Measurements from ENCODE around the gene PRUNE2.
"Not testable (repeated sequence)": the region's sequence is repeated elsewhere in the genome, so short reads cannot be mapped to it uniquely, and the experiment has no call there.

The PRUNE2 gene

DNA sequence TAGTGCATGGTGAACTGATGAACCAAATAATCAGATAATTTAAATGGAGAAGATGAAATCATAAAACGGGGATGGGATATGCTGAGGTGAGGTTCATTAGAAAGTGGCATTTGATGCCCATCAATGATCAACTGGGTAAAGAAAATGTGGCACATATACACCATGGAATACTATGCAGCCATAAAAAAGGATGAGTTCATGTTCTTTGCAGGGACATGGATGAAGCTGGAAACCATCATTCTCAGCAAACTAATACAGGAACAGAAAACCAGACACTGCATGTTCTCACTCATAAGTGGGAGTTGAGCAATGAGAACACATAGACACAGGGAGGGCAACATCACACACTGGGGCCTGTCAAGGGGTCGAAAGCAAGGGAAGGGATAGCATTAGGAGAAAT lies 47.7 kb downstream of the PRUNE2 start:
- not testable (repeated sequence) for DNase-seq

DNA sequence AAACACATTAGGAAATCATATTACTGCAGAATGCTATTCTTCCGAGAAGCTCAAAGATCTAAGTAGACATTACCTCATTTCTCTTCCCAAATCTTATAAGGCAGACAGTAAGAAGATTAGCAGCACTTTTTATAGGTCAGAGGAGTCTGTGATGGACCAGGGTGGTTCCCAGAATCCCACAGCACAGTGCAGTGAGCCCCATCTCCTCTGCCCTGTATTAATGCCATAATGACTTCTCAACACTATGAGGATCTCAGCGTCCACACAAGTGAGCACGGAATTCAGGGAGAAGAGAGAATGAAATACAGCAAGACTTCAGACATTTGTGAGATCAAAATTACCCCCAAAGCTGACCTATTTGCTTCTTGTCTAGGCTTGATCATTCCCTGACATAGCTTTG lies 49.9 kb downstream of the PRUNE2 start:
- DNase-seq = no peak

DNA sequence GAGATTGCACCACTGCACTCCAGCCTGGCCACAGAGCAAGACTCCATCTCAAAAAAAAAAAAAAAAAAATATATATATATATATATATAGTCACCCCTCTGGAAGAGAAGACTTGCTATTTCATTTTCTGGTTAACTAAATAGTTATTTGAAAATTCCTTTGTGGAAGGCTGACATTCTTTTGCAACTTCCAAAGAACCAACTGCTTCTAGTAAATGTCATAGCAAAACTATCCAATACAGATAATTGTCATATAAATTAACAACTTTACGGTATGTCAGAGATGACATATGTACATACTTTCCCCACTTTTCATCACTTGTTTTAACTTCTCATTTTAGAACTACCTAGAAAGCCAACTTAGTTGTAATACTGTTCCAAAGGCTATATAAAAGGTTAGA lies 50.9 kb downstream of the PRUNE2 start:
- DNase-seq = no peak

DNA sequence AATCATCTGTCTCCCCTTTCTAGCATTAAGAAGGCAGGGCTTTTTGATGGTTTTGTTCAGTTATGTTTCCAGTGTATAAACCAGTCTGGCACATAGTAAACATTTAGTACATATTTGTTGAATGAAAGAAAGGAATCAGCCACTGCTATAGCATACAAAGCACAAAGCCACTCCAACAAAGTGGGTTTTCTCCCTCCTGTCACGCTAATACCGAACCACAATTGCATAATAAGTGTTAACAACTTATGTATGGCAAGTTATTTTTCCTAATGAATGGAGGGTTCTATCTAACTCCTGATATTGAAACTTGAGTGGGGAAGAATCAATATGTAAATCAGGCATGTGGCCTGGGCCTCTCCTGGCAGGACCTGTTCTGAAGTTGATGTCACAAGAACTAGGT lies 53.9 kb downstream of the PRUNE2 start:
- DNase-seq = no peak

DNA sequence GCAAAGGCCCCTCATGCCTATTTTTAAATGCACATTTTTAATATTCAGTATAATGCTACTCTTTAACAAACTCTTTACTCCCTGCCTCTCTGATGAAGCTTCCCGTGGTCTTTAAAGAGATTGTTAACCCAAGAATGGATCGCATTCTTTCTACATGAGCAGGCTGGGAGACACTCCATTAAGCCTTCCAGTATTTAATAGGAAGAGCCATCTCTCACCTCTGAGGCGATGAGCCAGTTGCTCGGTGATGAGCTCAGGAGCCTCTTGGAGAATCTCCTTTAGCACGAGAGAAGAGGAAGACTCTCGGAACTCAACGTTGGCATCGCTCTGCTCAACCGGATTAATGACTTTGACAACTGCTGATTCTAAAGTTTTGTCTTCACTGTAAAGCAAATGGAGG lies 59.6 kb downstream of the PRUNE2 start:
- DNase-seq = no peak

DNA sequence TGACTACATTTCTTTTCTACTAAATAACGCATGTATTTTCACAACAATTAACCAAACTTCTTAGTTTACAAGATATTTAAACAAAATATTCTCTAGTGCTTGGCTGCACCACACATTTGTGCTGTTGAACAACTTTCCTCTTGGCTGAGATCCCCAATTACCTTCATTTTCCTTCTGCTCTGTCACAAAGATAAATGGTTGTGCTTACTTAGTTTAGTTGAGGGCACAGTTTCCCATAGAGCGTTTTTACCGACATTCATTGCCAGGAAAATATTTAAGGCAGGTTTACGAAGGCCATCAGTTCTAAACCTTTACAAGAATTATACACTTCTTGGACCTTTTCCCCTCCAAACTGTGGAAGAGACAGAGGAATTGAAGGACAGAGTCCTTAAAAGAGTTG lies 60.7 kb downstream of the PRUNE2 start:
- no peak for DNase-seq

DNA sequence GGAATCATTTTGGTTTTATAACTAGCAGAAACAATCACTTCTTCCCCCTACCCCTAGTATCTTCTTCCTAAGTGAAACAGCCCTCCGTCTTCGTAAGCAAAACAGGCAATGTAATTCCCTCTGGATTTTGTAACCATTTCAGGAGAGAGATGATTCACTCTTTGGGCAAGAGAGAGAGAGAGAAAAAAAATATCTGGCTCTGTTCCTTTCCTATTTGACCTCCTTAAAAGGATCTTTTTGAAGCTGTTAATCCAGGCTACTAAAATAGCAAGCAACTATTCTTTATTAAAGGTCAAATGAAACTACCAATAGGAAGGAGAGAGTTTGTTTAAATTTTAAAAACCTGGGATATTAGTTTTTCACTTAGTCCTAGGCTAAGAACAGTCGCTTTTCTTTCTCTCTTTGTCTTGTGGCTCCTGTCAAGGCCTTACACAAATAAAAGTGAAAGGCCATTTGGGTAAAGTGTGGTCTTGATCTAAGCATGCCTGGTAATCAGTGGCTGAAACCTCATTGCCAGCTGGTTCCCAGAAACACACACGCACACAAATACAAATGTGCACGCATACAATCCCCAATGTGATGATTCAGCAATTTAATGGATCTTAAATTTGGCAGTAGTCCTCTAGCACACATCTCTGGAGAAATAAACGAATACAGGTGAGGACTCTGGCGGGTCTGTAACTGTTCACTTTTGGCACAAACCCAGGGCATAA lies 70.2 kb downstream of the PRUNE2 start:
- DNase-seq = no peak

DNA sequence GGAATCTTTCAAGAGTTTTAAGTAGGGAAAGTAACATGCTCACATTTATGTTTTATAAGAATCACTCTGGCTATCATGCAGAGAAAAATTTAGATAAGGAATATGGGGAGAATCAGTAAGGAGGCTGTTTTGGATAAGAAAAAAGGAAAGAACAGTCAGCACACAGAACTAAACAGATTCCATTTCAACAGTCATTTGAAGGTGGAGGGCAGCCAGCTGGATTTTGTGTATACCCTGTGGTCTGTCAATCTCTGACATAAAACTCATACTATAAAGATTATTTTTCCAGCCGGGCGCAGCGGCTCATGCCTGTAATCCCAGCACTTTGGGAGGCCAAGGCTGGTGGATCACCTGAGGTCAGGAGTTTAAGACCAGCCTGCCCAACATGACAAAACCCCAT lies 77.5 kb downstream of the PRUNE2 start:
- DNase-seq = no peak

DNA sequence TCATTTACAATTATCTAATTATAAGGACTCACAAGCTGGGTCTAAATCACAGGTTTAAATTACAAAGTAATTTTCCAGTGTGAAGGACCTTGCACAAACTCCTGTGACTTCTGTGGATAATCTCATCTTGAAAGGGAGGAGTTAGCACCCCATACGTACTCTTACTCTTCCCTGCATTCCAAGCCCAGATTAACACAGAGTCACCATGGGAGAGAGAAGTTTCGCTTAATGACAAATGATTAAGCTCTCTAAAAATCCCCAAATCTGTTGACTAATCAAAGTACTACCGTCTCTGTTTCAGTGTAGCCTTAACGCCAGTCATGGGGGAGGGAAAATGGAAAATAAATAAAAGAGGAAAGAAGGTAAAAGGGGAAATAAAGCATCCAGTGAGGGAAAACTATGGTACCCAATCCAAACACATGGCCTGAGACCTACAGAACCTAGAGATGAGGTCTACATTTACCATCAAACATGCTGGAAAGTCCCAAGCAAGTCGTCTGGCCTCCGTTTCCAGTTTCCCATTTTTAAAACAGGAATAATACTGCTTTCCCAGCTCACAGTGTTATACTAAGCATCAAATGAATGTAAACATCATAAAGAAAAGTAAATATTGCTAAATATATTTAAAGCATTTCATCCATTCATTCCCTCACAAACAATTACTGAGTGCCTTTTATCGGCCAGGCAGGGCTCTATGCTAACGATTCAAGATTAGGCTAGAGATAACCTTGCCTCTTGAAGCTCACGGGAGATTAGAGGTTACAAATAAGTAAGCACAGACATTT lies 78.4 kb downstream of the PRUNE2 start:
- DNase-seq = no peak

DNA sequence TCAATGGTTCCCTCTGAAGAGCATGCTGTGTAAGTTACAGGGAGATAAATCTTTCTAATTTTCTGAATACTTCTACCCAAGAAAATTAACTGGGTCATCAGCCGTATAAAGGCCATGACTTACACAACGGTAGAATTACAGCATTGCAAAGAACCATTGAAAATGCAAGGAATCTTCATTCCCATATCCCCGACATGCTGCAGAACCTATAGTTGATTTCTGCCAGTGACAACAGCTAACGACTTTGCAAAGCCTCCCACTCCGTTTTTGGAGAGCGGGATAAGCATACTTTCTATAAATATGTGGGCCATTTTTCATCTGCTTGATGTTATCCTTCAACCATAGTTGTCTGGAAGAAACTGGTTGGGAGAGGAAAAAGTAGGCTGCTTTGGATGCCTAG lies 85.5 kb downstream of the PRUNE2 start:
- DNase-seq = no peak

DNA sequence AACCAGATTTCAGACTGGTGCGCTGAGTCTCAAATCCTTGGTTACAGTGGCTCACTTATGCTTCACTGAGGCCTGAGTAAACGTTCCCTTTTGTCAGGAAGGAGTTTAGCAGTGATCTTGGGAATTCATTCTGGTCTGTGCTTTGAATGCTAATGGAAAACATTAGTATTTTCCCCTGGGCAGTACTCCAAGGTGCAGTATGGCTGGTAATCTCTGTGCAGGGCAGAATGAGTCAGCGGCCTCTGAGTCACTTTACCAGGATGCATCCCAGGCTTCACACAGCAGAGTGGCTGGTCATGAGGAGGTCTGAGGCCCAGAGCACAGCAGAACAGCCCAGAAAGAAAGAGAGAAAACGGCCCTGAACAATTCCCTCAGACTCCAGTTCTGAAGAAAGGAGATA lies 87.6 kb downstream of the PRUNE2 start:
- no peak for DNase-seq

DNA sequence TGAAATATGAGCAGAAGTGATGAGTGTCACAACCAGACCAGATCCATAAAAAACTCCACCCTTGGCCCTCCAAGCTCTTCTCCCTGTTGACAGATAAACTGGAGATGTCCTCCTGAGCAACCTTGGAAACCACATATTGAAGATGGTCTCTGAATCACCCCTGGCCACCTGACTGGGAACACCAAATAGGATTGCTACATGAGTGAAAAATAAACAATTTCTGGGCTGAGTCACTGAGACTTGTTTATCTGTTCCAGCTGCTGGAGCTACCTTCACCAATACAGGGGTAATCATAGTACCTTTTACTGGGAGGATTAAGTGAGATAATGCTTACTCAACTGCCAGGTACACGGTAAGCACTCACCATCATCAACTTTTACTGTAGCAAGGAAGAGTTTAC lies 88.4 kb downstream of the PRUNE2 start:
- DNase-seq = no peak

DNA sequence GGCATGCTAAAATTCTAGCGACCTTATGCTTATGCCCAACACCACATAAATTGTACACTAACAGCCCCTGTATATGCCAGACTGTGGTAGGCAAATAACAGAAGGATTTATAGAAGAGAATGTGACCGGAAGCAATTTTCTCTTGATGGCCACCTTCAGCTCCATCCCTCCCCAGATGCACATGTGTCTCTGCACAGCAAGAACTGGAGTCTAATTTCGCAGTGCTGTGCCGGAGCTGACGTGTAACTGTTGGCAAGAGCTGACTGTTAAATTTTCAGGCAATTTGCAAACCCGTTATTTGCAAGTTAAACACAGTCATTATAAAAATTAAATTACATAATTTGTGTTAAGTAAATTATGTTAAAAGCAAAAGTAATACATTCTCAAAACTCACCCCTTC lies 93.3 kb downstream of the PRUNE2 start:
- no peak for DNase-seq

DNA sequence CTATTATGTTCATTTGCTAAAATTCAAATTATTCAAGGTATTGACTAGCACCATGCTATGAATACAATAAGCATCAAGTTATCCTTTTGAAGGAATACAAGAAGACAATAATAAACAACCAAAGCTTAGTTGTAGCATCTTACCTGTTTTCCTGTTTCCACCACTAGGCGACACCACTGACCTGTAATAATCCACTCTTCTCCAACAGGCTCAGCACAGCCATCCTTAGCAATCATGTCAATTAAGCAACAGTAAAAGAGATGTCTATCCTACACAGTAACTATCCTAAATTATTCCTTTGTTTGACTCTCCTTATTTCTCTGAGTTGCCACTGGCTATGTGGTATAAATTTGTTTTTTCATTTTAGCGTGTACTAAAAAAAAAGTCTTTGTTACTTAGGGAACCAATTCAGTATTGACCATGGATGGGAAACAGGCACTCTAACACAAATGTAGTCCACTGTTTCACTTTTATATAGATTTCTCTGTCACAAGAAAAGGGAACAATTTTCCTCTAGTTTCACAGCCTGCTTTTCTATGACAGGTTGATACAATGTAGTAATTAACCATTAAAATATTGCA lies 95.4 kb downstream of the PRUNE2 start:
- no peak for DNase-seq

DNA sequence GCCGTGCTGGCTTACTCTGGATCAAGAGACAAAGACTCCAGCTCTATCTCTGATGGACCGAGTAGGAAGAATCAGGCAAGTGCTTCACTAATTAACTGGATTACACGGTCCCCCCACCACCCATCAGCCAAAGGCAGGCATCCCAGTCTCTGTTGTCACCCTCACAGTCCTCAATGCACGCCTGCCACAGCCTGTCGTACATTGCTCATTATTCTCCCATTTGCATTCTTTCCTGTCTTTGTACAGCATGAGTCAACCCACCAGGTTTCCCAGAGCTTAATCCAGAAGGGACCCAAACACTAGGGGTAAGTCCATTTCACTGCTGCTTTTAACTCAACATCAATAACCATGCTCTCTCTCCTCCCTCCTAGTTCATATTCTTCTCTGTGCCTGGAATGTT lies 97.3 kb downstream of the PRUNE2 start:
- no peak for DNase-seq

DNA sequence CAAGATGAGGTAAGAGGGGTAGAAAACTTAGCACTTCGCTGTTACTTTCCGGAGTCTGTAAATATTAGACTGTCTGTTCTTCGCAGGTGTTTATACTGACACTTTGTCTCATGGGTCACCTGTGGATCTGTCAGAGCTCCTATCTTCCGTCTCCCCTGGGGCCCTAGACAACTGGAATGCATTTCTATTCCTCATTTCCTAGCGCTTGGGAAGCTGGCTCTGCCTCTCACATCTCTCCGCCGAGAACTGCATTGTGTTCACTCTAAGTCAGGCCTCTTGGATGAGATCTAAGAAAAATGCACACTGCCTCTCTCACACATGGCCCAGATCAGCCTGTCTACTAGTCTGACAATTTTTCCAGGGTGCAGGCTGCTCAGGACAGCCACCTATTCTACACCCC lies 102.2 kb downstream of the PRUNE2 start:
- no peak for DNase-seq

DNA sequence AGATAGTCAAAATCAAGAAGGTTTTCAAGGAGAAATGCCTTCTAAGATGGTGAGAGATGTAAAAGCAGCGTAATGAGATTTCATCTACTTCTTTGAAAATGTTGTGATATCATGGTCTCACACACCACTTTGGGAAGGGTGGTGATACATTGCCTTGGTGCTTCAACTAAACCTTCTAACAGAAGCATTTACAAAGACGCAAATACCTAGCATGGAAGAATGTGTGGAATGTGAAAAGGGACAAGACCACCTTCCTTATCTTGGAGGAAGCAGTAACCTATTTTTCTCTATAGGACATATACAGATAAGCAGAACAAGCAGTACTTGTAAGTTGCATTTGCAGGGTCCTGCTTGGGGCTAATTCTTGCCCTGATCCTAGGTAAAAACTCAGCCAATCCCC lies 102.8 kb downstream of the PRUNE2 start:
- no peak for DNase-seq

DNA sequence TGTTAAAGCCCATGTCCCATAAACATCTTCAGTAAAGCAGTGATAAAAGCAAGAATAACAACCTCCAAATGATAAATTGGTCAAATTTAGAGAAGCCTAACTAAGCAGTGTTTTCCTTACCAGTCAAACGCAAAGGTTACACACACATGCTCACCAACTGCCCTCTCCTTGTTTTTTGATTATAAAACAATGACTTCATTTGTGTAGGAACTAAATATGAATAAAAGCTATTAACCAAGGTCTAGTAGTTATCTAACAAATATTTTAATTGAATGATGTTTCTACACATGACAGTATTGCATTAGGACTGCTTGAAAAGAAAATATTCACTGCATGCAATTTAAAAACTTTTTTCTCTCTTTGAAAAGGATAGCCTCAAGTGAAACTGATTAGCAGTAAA lies 105.0 kb downstream of the PRUNE2 start:
- DNase-seq = no peak

DNA sequence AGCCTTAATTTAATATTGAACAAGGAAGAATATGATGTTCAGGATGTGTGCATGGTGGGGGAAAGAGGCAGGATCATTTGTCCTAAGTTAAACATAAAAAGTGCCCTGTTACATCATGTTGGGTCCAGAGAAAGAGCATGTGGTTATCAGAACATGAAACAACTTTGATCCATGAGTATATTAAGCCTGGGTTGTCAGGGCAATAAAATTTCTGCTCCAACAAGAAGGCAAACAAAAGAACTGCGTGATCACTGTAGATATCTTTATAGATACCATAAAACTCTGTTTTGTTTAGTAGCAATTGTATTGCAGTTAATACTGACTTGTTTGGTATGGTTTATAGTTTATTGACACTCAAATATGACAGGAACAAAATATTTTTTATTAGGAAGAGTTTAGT lies 106.4 kb downstream of the PRUNE2 start:
- no peak for DNase-seq

DNA sequence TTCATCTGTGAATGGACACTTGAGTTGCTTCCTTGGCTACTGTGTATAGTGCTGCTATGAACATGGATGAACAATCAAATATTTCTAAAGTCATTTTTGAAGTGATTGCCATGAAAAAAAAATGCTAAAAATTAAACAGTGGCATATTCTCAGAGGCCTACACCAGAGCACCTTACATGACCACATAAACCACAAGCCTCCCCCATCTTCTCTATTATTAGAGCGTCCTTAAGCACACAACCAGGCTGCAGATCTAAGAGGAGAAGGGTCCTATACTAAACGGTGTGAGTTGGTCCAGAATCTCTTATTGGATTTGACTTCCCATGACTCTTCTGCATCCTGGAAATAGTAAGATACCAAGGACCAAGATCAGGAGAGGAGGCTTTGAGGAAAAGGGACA lies 107.4 kb downstream of the PRUNE2 start:
- no peak for DNase-seq

DNA sequence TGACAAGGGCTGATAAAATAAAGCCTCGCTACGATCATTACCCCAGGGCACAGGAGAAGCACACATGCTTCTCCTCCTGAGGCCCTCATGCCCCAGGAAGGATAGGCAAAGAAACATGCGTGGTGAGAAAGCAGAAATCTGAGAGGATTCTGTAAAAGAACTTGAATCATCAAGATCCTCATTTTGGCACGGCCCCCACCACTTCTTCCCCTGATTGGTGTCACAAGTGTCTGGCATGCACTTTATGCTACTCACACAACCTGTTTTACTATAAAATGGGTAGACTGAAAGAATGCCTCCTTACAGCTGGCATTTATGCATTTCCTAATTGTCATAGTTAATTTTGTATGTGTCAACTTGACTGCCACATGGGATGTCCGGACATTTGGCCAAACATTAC lies 109.6 kb downstream of the PRUNE2 start:
- DNase-seq = no peak

DNA sequence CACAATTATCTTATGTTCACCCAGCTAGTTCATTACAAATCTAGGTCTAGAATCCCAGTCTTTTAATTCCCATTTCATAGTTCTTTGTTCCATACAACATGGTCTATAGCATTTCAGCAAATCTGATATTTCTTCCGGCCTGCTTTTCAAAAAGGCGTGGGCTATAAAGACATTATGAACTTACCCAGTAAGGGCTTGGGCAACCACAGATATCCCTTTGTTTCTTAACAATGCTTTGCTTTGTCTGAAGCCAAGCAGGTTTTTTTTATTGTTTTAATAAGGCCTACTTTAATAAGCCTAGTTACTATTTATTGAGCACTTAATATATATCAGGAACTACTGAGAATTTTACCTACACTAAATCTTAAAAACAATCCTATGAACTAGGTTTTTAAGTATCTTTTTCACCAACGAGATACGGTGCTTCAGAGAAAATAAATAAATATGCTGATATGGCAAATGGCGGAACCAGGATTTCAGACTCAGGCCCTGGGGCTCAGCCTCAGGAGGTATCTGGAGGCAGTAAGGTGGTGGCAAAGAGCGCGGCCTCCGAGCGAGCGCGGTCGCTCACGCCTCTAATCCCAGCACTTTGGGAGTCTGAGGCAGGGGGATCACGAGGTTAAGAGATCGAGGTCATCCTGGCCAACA lies 112.0 kb downstream of the PRUNE2 start:
- no peak for DNase-seq

DNA sequence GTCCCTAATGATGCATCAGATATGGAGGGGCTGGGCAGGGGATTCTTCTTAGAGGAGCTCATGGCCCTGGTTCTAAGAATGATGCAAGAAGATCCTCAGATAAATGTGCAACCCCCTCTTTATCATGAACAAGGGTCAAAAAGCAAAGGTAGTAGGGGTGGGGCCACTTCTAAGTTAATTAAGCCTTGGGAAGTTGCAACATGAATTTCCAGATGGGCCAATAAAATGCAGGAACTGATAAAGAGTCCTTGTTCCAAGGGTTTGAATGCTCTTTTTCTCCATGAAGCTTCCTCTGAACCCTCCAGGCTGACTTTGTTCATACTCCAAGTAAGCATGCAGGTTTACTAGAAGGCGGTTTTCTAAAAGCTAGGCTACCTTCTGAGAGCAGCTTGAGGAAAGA lies 116.1 kb downstream of the PRUNE2 start:
- DNase-seq = no peak

DNA sequence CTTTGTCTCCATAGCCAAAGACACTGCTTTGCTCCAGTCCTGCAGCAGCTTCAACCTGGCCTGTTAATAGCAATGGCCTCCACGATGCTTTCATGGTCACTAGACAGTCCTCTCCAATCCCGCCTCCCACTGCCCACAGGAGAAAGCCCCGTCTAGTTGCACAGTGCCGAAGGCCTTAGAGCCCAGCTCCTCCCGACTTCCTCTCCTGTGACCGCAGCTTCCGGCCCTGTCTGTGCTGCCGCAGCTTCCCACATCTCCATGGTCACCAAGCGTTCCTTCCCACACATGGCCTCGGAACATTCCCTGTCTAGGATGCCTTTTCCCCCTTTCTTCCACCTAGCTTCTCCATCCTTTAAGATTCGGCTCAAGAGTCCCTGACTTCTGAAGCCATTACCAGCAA lies 118.2 kb downstream of the PRUNE2 start:
- DNase-seq = no peak
